GM19463 (cell line): Measurements from ENCODE around the gene GAL3ST3.
A peak's percentile ranks its signal among the peaks of the same experiment; 100 is the strongest.

Source experiments
- ATAC-seq: cut with Tn5 transposase; IDR thresholded peaks from one replicate; pipeline ENCODE4 v1.9.1; 2021; ENCODE audit warnings: mild to moderate bottlenecking, moderate library complexity; ENCODE audit not compliant: unreplicated experiment

GAL3ST3 gene

DNA sequence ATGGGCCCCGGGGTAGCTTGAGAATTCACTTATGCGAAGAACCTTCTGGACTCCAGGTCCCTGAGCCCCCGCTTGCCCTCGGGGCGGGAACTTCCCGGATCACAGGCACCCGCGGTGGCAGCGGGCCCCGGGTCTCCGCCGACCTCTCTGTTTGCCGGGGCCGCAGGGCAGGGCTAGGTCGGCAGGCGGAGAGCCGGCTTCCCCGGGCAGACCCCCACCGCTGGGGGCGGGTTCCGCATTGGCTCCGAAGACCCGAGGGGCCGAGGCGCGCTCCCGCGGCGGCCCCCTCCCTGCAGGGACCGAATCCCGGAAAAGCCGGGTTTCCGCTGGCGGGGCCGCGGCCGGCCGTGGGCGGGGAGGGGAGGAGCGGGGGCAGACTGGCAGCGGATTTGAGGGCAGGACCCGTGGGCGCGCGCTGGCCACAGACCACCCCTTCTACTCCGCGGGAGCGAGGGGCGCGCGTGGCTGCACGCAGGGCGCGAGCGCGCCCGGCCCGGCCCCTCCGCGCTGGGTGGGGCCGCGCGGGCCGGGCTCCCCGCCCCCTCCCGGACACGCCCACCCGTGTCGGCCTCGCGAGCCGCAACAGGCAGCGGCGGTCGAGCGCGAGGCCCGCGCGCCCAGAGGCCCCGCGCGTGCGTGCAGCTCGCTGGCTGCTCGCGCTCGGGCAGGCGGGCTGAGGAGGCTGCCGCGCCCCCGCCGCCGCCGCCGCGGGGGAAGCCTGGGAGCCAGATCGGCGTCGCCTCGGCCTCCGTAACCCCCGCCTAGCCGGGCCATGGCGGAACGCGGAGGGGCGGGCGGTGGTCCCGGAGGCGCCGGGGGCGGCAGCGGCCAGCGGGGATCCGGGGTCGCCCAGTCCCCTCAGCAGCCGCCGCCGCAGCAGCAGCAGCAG is 21.0 kb upstream of the GAL3ST3 start, which contains the start of gene PACS1:
TSS of gene PACS1 (plus strand) at position 558 of the 889 bp plus-strand sequence. CDS start at position 773, 215 bp downstream.
- peak; percentile 64 for ATAC-seq

DNA sequence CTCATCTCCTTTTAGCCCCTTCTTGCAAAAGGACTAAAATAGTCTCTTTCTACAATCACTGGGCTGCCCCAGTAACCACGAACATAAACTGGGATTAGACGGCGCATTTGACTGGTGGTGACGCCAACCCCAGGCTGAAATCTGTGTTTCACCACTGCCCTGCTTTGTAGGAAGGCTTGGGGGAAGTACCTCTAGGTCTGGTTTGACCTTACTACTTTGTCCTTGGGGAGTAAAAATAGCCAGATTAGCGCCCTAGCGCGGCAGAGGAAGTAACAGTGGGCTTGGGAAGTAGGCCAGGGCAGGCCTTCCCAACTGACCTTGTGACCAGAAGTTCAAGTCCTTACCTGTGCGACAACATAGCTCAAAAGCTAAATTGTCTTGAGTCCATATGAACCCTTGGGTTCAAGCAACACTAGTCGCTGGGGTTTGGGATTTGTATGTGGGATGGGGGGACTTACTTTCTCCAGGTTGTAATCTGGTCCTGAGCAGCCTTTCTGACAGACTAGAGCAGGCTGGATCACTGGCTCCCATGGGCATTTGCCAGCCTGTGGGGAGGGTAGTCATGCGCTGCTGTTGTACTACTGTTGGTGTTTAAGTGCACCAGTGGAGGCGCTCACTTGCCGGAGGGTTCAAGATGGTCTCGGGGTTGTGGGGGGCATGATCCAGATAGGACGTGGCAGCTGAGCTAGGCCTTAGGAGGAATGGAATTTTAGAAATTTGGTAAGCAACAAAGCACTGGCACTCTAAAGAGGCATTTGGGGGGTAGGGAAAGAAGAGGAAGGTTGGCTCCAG is 20.2 kb upstream of the GAL3ST3 start:
- peak; percentile 33 for ATAC-seq

DNA sequence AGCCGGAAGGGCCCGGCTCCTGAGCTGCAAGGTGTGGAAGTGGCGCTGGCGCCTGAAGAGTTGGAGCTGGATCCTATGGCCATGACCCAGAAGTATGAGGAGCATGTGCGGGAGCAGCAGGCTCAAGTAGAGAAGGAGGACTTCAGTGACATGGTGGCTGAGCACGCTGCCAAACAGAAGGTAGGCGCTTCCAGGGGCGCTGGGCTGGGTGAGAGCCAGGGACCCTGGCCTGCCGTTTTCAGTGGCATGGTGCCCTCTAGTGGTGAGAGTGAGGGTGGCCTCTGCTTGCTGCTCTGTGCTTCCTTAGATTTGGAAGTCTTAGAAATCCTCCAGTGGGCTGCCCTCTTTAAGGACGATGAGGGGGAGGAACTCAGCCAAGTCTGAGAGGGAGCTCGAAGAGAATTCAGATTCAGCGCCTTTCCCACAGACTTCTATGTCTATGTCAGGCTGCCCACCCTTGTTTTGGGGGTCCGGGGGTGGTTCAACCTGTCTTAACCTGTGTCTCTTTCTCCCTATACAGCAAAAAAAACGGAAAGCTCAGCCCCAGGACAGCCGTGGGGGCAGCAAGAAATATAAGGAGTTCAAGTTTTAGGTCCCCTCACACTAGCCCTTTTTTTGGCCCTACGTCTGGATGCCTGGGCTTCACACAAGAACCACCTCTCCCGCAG is 19.3 kb upstream of the GAL3ST3 start:
- no peak for ATAC-seq

DNA sequence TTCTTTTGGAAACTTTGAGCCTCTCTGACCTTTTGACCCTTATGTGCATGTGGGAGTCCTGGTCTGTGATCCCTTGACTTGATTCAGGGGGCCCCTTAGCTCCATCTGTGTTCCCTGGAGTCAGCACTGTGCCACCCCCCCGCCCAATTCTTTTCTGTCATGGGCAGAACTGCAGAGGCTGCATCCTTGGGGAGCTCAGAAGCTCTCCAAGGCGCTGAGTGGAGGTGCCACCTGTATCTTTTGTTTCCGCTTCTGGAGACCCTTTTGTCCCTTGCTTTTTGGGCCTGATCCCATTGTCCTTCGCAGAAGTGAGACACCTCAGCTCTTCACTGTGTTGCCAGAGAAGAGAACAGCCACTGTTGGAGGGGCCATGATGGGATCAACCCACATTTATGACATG is 18.7 kb upstream of the GAL3ST3 start:
- no peak for ATAC-seq

DNA sequence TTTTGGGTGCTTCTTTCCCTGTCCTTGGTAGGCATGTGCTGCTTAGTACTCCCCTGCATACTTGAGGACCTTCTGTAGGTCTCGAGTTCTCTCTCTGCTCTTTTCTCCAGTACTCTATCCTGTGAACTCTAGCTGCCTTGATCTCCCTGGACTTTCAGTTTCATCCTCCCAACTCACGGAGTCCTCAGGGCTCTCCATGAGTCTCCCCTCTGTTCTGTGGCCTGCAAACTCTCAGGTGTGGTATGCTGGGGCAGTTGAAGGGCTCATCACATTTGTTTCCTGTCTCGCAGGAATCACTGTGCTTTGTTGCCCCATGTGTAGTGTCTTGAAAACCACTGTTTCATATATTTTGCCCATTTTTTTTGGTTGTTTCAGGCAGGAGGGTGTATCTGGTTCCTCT is 17.8 kb upstream of the GAL3ST3 start:
- ATAC-seq = no peak

DNA sequence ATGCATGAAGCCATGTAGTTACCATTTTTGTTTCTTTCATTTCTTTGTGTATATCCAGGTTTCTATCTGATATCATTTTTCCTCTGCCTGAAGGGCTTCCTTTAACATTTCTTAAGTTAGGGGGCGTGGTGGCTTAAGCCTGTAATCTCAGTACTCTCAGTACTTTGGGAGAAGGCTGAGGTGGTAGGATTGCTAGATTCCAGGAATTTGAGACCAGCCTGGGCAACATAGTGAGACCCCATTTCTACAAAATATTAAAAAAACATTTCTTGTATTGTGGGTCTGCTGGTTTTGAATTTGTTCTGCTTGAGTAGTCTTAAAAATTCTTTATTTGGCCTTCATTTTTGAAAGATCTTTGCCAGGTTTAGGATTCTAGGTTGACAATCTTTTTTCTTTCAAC is 15.6 kb upstream of the GAL3ST3 start:
- no peak for ATAC-seq

DNA sequence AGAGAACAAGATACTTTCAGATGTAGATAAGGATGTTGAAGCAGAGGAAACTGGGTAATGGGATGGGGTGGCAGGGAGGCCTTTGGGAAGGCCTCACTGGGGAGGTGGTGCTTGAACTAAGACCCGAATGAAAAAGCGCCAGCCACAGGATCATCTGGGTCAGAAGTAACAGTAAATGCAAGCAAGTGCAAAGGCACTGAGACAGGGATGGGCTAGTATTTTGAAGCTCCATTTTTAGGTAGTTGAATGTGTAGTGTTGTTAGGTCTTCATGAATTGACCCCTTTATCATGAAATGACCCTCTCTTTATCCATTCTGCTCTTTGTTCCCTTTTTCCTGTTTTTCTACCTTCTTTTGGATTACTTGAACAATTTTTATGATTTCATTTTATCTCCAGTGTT is 14.9 kb upstream of the GAL3ST3 start:
- no peak for ATAC-seq

DNA sequence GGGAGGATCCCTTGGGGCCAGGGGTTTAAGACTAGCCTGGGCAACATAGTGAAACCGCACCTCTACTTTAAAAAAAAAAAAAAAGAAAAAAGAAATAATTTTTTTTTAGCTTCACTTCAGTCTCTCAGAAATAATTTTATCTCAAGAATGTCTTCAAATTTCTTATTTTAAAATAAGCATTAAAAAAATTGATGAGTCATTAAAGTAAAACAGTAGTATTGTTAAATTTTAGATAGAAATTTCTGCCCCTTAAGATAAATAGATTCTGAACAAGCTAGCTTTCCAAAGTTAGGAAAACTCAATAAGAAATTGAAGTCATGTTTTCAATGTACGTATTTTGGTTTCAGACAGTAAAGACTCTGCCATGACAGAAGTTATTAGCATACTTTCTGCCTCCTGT is 13.4 kb upstream of the GAL3ST3 start:
- ATAC-seq = no peak

DNA sequence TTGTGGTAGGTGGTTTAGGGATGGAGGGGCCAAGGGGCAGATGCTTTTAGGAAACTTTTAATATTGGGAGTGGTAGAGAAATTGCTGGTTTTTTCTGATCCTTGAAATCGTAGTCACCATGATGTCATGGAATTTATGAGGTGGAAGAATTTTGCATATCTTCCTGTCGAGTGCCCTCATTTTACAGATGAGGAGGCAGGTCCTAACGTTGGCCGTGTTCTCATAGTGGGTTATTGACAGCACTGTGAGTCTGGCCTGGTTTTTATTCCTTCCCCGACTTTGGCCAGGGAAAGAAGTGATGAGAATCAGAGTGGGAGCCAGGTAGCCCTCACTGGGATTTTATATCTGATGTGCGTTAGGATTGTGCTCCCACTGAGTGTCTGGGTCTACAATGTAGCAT is 12.3 kb upstream of the GAL3ST3 start:
- ATAC-seq = no peak

DNA sequence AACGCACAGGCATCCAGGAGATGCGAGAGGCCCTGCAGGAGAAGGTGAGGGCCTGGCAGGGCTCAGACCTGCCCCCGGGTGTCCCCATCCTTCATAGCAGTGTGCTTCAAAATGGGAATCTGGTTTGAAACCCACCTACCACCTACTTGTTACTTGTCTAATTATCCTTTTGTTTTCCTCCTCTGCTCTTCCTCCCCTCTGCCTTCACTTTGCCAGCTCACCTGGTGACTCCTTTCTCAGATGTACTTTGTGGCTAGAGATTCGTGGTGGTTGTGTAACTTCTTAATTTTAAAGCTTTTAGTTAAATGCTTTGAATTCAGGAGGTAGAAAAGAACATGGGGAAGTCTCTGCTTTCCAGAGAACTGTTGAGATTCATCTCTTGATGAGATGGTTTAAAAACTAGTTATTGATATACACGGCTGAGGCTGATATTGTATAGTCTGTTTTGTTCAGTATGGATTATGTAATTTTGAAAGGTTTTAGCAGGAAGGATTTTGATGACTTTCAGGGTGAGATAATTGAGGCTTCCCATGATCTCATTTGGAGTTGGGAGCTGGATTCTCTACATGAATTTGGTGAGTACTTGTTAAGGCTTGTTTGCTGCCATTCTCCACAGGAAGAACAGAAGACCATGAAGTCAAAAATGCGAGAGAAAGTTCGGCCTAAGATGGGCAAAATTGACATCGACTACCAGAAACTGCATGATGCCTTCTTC is 11.2 kb upstream of the GAL3ST3 start:
- no peak for ATAC-seq

DNA sequence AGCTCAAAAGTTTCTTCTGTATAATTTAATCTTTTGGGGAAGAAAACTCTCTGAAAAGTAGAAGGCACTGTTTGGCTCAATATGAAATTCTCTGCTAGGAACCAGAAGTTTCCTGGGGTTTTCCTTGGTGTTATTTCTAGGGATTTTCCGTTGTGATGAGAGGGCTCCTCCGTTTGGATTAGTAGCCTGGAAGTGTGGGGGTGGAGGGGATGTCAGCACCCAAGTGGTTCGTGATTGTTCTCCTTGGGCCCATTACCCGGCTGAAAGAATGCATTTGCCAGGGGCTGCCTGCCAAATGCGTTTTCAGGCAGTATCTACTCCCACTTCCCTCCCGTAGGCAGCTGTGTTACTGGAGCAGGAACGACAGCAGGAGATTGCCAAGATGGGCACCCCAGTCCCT is 7.5 kb upstream of the GAL3ST3 start:
- no peak for ATAC-seq

DNA sequence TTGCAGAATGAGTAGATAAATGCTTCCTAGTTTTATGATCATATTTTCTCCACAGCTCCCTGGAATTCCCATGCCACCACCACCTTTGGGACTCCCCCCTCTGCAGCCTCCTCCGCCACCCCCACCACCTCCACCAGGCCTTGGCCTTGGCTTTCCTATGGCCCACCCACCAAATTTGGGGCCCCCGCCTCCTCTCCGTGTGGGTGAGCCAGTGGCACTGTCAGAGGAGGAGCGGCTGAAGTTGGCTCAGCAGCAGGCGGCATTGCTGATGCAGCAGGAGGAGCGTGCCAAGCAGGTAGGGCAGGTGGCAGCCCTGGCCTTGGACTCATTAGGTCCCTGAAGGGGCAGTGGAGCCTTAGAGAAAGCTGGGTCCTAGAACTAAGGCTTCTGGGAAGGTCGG is 6.1 kb upstream of the GAL3ST3 start:
- ATAC-seq = no peak

DNA sequence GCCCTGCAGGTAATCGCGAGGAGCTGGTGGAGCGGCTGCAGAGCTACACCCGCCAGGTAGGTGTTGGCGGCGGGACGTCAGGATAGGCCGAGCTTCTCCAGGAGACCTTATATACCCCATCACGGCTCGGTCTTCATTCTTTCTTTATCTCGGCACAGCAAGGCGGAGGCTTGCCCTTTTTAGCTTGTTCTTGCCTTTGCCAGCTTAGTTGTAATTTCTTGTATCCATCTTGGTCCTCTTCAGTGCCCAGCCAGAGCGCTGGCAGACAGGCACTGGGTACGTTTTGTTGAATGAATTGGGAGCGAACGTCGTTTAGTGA is 3.7 kb upstream of the GAL3ST3 start:
- ATAC-seq = no peak

DNA sequence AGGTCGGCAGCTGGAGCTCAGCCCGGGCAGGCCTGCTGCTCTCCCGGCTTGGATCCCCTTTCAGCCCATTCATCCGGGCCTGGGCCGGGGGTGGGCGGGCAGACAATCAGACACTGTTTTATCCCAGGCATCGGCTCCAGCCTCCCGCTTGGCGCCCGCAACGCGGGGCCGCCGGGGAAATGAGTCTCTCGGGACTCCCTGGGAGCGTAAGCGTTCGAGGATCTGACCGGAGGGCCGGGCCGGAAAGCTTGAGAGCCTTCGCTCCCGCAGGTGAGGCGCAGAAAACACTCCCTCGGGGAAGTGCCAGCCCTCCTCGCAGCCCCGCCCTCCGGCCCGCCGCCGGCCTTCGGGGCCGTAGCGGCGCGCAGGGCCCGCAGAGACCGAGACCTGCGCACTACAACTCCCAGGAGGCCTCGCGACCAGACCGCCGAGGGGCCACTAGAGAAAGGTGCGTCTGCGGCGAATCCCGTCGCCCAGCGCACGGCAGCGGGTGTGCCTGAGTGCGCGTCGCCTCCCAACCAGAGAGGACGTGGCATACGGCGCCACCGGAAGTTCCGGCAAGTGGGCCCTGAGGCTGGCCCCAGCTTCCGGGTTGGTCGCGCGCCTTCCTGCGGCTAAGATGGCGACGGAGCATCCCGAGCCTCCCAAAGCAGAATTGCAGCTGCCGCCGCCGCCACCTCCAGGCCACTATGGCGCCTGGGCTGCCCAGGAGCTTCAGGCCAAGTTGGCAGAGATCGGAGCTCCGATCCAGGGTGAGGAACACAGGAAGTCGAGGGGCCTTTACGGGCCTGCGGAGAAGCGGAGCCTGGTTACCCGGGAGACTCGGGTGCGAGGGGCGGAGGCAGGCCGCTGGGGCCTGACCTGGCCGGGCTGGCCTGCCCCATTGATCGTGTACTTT is 3.1 kb upstream of the GAL3ST3 start, which contains the start of gene SF3B2:
TSS of gene SF3B2 (plus strand) at position 599 of the 898 bp plus-strand sequence. CDS start at position 620, 21 bp downstream.
- ATAC-seq = peak; percentile 92

DNA sequence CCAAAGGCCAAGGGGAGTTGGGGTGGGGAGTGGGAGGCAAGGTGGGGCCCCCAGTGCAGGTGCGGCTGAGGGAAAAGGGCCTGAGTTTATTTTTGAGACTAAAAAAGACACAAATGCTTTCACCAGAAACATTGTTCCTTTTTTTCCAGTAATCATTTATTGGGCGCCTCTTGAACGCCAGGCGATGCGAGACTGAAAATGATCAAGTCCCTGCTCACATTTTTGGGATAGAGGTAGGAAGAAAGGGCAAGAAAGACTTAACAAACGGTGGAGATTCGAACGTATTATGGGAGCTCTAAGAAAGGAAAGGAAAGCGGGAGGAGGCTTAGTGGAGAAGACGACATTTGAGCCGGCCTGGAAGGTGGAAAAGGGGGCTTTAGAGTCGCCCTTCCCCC is 2.4 kb upstream of the GAL3ST3 start:
- ATAC-seq = no peak

DNA sequence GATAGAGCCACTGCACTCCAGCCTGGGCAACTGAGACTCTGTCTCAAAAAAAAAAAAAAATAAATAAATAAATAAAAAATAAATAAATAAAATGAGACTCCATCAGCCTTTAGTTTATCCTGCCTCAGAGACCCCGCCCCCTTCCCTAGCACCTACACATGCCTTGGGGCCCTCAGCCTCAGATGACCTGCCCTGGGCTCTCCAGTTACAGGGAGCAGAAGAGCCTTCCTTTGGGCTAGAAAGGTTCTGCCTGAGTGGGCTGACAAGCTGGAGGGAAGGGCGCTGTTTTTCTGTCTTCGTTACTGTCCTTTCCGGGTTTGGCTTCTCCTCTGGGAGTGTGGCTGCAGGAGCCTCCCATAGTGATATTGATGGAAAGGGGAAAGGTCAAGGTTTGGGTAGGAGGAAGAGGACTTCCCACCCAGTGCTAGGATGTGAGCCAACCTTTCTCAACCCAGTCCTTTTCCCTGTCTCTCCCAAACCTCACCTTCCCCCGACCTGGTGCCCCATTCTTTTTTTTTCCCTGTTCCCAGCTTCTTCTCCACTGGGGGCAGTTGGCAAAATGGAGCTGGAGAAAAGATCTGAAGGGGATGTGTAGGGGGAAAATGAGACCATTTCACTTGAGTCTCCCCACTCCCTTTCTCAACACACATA is 1.7 kb upstream of the GAL3ST3 start:
- ATAC-seq = no peak

DNA sequence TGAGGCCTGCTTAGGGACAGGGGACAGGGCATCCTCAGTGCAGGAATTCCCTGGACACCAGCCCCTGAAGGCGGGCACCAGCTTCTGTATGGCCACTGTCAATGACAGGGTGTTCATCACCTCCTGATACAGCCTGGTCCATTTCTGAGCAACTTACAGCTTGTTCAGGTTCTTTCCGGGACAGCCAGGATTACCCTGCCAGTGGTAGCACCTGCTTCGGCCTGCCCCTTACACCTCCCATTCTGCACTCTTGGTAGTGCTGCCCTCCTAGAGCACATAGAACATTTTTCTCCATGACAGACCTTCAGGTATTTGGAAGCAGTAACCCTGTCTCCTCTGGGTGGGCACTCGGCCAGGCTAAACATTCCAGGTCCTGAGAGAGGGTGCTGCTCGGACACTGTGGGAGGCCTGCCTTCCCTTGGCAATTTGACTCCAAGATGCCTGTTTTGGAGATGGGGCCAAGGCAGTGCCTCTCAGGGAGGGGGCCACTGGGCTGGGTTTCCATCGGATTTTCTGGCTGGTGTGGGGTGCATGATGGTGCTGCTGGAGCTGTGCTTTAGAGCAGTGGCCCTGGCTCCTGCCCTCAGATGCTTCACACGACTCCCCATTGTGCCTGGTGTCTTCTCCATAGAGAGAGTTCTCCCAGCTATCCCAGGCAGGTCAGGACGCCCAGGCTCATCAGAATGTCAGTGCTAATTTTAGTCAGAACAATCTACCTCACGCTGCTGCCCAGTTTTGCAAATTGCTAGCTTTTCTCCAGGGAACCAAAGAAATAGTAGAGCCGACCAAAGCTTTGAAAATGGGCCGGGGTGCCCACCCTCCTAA is 1.2 kb downstream of the GAL3ST3 start:
- no peak for ATAC-seq

DNA sequence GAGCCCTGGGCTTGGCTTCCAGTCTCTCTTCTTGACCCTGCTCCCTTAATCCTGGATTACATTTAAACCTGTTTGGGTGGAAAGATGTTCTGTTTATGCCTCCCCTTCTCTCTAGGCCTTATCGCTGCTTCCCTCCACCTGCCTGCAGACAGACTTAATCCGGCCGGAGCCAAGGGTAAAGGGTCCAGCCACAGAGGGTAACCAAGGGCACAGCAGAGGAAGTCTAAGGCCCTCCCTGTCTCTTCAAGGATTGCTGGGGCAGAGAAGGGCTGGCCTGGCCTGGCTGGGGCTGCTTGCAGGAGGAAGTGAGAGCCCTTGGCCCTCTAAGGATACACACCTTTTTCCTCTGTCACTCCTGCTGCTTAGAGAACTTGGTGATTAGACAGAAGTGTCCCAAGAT is 2.1 kb downstream of the GAL3ST3 start:
- ATAC-seq = no peak
